KMS-11 (cell line): Measurements from ENCODE around the gene LRGUK.
A peak's percentile ranks its signal among the peaks of the same experiment; 100 is the strongest.

Source experiments
- H2AFZ ChIP-seq: fragments of 200-600 bp; sonication (generic); 2 replicates; pipeline ENCODE4 v1.6.1; 2016; ENCODE audit warnings: antibody characterized with exemption, mixed run types, low read depth
- H3K27ac ChIP-seq: fragments of 200-600 bp; sonication (generic); 2 replicates; pipeline ENCODE4 v1.6.1; 2016; ENCODE audit warnings: mild to moderate bottlenecking, mixed run types
- H3K27me3 ChIP-seq: fragments of 200-600 bp; sonication (generic); 2 replicates; pipeline ENCODE4 v1.6.1; 2017; ENCODE audit warnings: mild to moderate bottlenecking, low read depth, mixed run types, moderate library complexity; ENCODE audit not compliant: insufficient read depth
- H3K36me3 ChIP-seq: fragments of 200-600 bp; sonication (generic); 2 replicates; pipeline ENCODE4 v1.6.1; 2017; ENCODE audit warnings: mild to moderate bottlenecking, mixed run types; ENCODE audit not compliant: insufficient read depth
- H3K4me1 ChIP-seq: fragments of 200-600 bp; sonication (generic); 2 replicates; pipeline ENCODE4 v1.6.1; 2016; ENCODE audit warnings: mild to moderate bottlenecking, low read depth, mixed run types; ENCODE audit not compliant: poor library complexity, severe bottlenecking
- H3K4me2 ChIP-seq: fragments of 200-600 bp; sonication (generic); 2 replicates; pipeline ENCODE4 v1.7.0; 2016; ENCODE audit warnings: mild to moderate bottlenecking, mixed run types
- H3K4me3 ChIP-seq: fragments of 200-600 bp; sonication (generic); IDR thresholded peaks from 2 replicates; pipeline ENCODE4 v1.6.1; 2017; ENCODE audit warnings: low read depth, low read length, mixed read lengths; ENCODE audit not compliant: insufficient read depth
- H3K79me2 ChIP-seq: fragments of 200-600 bp; sonication (generic); 2 replicates; pipeline ENCODE4 v1.6.1; 2016; ENCODE audit warnings: low read depth, mixed run types; ENCODE audit not compliant: insufficient read depth
- H3K9ac ChIP-seq: fragments of 200-600 bp; sonication (generic); 2 replicates; pipeline ENCODE4 v1.6.1; 2016; ENCODE audit warnings: mild to moderate bottlenecking, mixed run types
- H4K20me1 ChIP-seq: fragments of 200-600 bp; sonication (generic); 2 replicates; pipeline ENCODE4 v1.6.1; 2016; ENCODE audit warnings: mild to moderate bottlenecking, mixed run types; ENCODE audit not compliant: insufficient read depth
- CTCF ChIP-seq: fragments of 200-600 bp; sonication (generic); conservative IDR thresholded peaks from 2 replicates; pipeline ENCODE4 v1.6.1; 2017; ENCODE audit warnings: low read depth, mild to moderate bottlenecking, antibody characterized with exemption, low read length, moderate library complexity, mixed read lengths

The LRGUK gene

GRCh38 chr7:134245253-134245652 is 118.1 kb downstream of the LRGUK start:
- peaks cover 29% of the 10 kb centered on the region for H3K4me1 ChIP-seq
- H3K4me3 ChIP-seq: no peak overlapping the region
- no peaks in the 10 kb centered on the region for H4K20me1 ChIP-seq
- peak overlapping the region; percentile 33 for H3K4me2 ChIP-seq
- no peak for TF ChIP-seq CTCF
- H2AFZ ChIP-seq: no peak overlapping the region
- H3K9ac ChIP-seq: no peak overlapping the region
- no peak overlapping the region for H3K27ac ChIP-seq
- H3K27me3 ChIP-seq: no peaks in the 10 kb centered on the region
- no peaks in the 10 kb centered on the region for H3K79me2 ChIP-seq
- no peaks in the 10 kb centered on the region for H3K36me3 ChIP-seq

GRCh38 chr7:134246347-134246746 is 119.2 kb downstream of the LRGUK start:
- no peak for TF ChIP-seq CTCF
- Histone ChIP-seq H2AFZ (no peak overlapping the region), H3K9ac (no peak overlapping the region), H3K4me1 (peaks cover 29% of the 10 kb centered on the region), H3K4me2 (peak overlapping the region; percentile 33), H4K20me1 (no peaks in the 10 kb centered on the region), H3K36me3 (no peaks in the 10 kb centered on the region), H3K79me2 (no peaks in the 10 kb centered on the region), H3K4me3 (no peak overlapping the region), H3K27me3 (no peaks in the 10 kb centered on the region), H3K27ac (no peak overlapping the region)

GRCh38 chr7:134246761-134247160 is 119.6 kb downstream of the LRGUK start:
- Histone ChIP-seq H3K4me1 (peaks cover 29% of the 10 kb centered on the region), H3K4me3 (no peak overlapping the region), H3K27me3 (no peaks in the 10 kb centered on the region), H2AFZ (no peak overlapping the region), H3K79me2 (no peaks in the 10 kb centered on the region), H3K27ac (no peak overlapping the region), H4K20me1 (no peaks in the 10 kb centered on the region), H3K36me3 (no peaks in the 10 kb centered on the region), H3K4me2 (peak overlapping the region; percentile 33), H3K9ac (no peak overlapping the region)
- no peak for TF ChIP-seq CTCF

- H3K27ac ChIP-seq: no peak overlapping the region
- no peak overlapping the region for H3K4me3 ChIP-seq
- no peak overlapping the region for H3K4me2 ChIP-seq
- H3K4me1 ChIP-seq: peaks cover 29% of the 10 kb centered on the region
- H3K36me3 ChIP-seq: no peaks in the 10 kb centered on the region
- H2AFZ ChIP-seq: no peak overlapping the region
- TF ChIP-seq CTCF: no peak
- no peaks in the 10 kb centered on the region for H4K20me1 ChIP-seq
- H3K79me2 ChIP-seq: no peaks in the 10 kb centered on the region
- no peaks in the 10 kb centered on the region for H3K27me3 ChIP-seq
- H3K9ac ChIP-seq: no peak overlapping the region
Measured at GRCh38 chr7:134248196-134248595, 121.1 kb downstream of the LRGUK start.
